ENCODE data around the gene USP4. TPM values are rescaled to one million over a fixed set of nuclear protein-coding genes. Genes with fewer than 3 reads are reported as not detected.

The USP4 gene
- total RNA-seq, 1 experiment from 2014 or later, result 37.8 TPM

GRCh38 chr3:49377483-49377882 is 37.6 kb upstream of the USP4 start:
- Histone ChIP-seq H3K4me3 (ENCODE audit: low read depth, low read length) (no peak overlapping the region), H3K4me1 (no peaks in the 10 kb centered on the region), H3K27me3 (replicated peaks; ENCODE audit: control insufficient read depth, insufficient read depth, low read length) (no peaks in the 10 kb centered on the region), H3K36me3 (ENCODE audit: control insufficient read depth, insufficient read depth, low read length) (0 out of 2 replicates have a peak, but pooled peaks cover 1% of the 10 kb centered on the region), H3K9me3 (no peaks in the 10 kb centered on the region)
- no TSS peak for BruUV-seq (replicated peaks)
- no peaks in the 10 kb centered on the region for H3K27me3 Mint-ChIP-seq (ENCODE audit: insufficient read depth, unreplicated experiment)
- H3K4me1 Mint-ChIP-seq (ENCODE audit: low read depth, unreplicated experiment), result peaks cover 7% of the 10 kb centered on the region
- H3K27ac Mint-ChIP-seq (ENCODE audit: unreplicated experiment), result peak overlapping the region; percentile 78
- intact Hi-C loops (cut with micrococcal nuclease; ENCODE audit: unreplicated experiment), result no loop called here
- DNase-seq, result no peak
- TF ChIP-seq, protein P1, sequence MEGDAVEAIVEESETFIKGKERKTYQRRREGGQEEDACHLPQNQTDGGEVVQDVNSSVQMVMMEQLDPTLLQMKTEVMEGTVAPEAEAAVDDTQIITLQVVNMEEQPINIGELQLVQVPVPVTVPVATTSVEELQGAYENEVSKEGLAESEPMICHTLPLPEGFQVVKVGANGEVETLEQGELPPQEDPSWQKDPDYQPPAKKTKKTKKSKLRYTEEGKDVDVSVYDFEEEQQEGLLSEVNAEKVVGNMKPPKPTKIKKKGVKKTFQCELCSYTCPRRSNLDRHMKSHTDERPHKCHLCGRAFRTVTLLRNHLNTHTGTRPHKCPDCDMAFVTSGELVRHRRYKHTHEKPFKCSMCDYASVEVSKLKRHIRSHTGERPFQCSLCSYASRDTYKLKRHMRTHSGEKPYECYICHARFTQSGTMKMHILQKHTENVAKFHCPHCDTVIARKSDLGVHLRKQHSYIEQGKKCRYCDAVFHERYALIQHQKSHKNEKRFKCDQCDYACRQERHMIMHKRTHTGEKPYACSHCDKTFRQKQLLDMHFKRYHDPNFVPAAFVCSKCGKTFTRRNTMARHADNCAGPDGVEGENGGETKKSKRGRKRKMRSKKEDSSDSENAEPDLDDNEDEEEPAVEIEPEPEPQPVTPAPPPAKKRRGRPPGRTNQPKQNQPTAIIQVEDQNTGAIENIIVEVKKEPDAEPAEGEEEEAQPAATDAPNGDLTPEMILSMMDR (IDR thresholded peaks at IDR 0.05; ENCODE audit: insufficient read depth in 1 of 2, low read depth in 1 of 2, low read length in 1 of 2, severe bottlenecking in 1 of 2, unreplicated experiment in 1 of 2), result no peak
- H3K4me3 Mint-ChIP-seq (ENCODE audit: unreplicated experiment), result no peak overlapping the region
- H3K36me3 Mint-ChIP-seq (ENCODE audit: insufficient read depth, unreplicated experiment), result peaks cover 56% of the 10 kb centered on the region
- CTCF ChIA-PET, result no interaction called here
- H3K9me3 Mint-ChIP-seq (ENCODE audit: unreplicated experiment), result no peaks in the 10 kb centered on the region
- POLR2A ChIA-PET, result no interaction called here

GRCh38 chr3:49371946-49372345 is 32.1 kb upstream of the USP4 start:
- Histone ChIP-seq H3K4me3 (ENCODE audit: low read depth, low read length) (no peak overlapping the region), H3K27me3 (replicated peaks; ENCODE audit: control insufficient read depth, insufficient read depth, low read length) (no peaks in the 10 kb centered on the region), H3K9me3 (no peaks in the 10 kb centered on the region), H3K4me1 (no peaks in the 10 kb centered on the region), H3K36me3 (ENCODE audit: control insufficient read depth, insufficient read depth, low read length) (peaks cover 2% of the 10 kb centered on the region; the same call in 1 of the 2 replicates)
- no peak overlapping the region for H3K27ac Mint-ChIP-seq (ENCODE audit: unreplicated experiment)
- no peaks in the 10 kb centered on the region for H3K9me3 Mint-ChIP-seq (ENCODE audit: unreplicated experiment)
- H3K36me3 Mint-ChIP-seq (ENCODE audit: insufficient read depth, unreplicated experiment), result peaks cover 88% of the 10 kb centered on the region
- no peaks in the 10 kb centered on the region for H3K27me3 Mint-ChIP-seq (ENCODE audit: insufficient read depth, unreplicated experiment)
- intact Hi-C loops (cut with micrococcal nuclease; ENCODE audit: unreplicated experiment), result no loop called here
- no TSS peak for BruUV-seq (replicated peaks)
- CTCF ChIA-PET, result no interaction called here
- TF ChIP-seq, protein P1 (IDR thresholded peaks at IDR 0.05; ENCODE audit: insufficient read depth in 1 of 2, low read depth in 1 of 2, low read length in 1 of 2, severe bottlenecking in 1 of 2, unreplicated experiment in 1 of 2), result no peak
- no peak overlapping the region for H3K4me3 Mint-ChIP-seq (ENCODE audit: unreplicated experiment)
- DNase-seq, result no peak
- H3K4me1 Mint-ChIP-seq (ENCODE audit: low read depth, unreplicated experiment), result peaks cover 2% of the 10 kb centered on the region
- POLR2A ChIA-PET, result no interaction called here

GRCh38 chr3:49370585-49371290 is 30.9 kb upstream of the USP4 start:
- no peaks in the 10 kb centered on the region for H3K4me1 ChIP-seq
- Mint-ChIP-seq H3K4me1 (ENCODE audit: low read depth, unreplicated experiment) (no peaks in the 10 kb centered on the region), H3K9me3 (ENCODE audit: unreplicated experiment) (no peaks in the 10 kb centered on the region), H3K27ac (ENCODE audit: unreplicated experiment) (no peak overlapping the region), H3K4me3 (ENCODE audit: unreplicated experiment) (no peak overlapping the region), H3K27me3 (ENCODE audit: insufficient read depth, unreplicated experiment) (no peaks in the 10 kb centered on the region), H3K36me3 (ENCODE audit: insufficient read depth, unreplicated experiment) (peaks cover 97% of the 10 kb centered on the region)
- no TSS peak for BruUV-seq (replicated peaks)
- TF ChIP-seq, protein P1 (IDR thresholded peaks at IDR 0.05; ENCODE audit: insufficient read depth in 1 of 2, low read depth in 1 of 2, low read length in 1 of 2, severe bottlenecking in 1 of 2, unreplicated experiment in 1 of 2), result no peak
- H3K9me3 ChIP-seq, result no peaks in the 10 kb centered on the region
- CTCF ChIA-PET, result no interaction called here
- H3K27me3 ChIP-seq (replicated peaks; ENCODE audit: control insufficient read depth, insufficient read depth, low read length), result no peaks in the 10 kb centered on the region
- intact Hi-C loops (cut with micrococcal nuclease; ENCODE audit: unreplicated experiment), result no loop called here
- no peak overlapping the region for H3K4me3 ChIP-seq (ENCODE audit: low read depth, low read length)
- no peak for DNase-seq
- H3K36me3 ChIP-seq (ENCODE audit: control insufficient read depth, insufficient read depth, low read length), result peaks cover 2% of the 10 kb centered on the region; the same call in 1 of the 2 replicates
- POLR2A ChIA-PET, result interaction anchor here (0.5 kb wide), 1 partner anchor 108 kb away, joined by 8 read pairs; no protein-coding TSS in a partner anchor
